Measurements from ENCODE around the gene SLC2A1.
A peak's percentile ranks its signal among the peaks of the same experiment; 100 is the strongest.

Gene SLC2A1

DNA sequence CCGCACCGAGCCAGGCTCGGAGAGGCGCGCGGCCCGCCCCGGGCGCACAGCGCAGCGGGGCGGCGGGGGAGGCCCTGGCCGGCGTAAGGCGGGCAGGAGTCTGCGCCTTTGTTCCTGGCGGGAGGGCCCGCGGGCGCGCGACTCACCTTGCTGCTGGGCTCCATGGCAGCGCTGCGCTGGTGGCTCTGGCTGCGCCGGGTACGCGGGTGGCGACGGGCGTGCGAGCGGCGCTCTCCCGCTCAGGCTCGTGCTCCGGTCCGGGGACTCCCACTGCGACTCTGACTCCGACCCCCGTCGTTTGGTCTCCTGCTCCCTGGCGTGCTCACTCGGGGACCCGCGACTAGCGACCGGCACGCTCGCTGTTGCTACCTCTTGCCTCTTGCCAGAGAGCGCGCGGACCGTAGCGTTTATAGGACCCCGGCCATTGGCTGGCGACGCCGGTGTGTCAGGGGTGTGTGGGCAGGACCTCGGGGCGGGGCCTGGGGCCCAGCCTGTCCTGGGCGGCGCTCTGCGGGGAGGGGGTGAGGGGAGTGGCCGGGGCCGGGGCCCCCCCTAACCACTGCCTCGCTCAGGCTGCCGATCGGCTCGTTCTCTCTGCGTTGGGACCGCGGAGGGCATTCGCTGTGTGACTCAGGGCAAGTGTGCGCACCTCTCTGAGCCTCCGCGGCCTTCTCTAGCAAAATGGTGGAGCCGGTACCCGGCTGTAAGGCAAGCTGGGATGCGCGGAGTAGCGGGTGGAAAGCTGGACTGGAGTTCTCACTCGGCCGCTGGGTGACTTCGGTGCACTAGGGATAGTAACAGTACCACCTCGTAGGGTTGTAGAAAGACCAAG is at the start of gene SLC2A1:
Gene SLC2A1, minus strand, starts transcription at position 381 of the 832 bp plus-strand sequence. Its CDS starts 217 bp downstream, at position 164.
- peak; percentile 93 for DNase-seq (ENCODE audit: low spot score)

DNA sequence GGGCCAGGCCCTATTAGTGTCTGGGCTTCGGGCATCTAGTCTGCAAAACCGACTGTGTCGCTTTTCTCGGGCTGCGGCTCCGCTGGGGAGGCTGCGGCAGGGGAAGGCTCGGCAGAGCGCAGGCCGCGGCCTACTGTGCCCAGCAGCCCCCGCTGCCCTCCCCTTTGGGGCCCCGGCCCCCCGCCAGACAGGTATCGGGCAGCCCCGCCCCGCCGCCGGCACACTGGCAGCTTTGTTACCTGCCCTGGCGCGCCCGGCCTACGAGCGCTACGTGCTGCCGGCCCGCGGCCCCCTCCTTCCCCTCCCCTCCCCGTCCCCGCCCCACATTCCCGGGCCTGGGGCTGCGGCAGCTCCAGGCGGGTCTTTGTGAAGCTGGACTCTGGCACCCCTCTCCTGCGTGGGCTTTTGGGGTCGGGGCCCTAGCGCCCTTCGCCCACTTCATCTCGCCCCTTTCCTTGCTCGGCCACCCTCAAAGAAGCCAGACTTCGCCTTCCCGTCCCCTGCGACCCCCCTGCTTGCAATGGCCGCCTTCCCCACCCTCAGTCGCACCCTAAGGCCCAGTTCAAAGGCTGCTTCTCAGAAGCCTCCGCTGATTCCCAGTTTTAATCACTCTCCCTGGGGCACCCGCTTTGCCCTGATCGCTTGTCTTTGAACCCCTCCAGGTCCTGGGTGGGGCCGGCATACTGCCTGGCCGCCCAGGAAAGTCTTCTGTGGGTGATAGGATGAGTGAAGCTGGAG is 48.9 kb upstream of the SLC2A1 start:
- DNase-seq (ENCODE audit: low spot score) = peak; percentile 84

DNA sequence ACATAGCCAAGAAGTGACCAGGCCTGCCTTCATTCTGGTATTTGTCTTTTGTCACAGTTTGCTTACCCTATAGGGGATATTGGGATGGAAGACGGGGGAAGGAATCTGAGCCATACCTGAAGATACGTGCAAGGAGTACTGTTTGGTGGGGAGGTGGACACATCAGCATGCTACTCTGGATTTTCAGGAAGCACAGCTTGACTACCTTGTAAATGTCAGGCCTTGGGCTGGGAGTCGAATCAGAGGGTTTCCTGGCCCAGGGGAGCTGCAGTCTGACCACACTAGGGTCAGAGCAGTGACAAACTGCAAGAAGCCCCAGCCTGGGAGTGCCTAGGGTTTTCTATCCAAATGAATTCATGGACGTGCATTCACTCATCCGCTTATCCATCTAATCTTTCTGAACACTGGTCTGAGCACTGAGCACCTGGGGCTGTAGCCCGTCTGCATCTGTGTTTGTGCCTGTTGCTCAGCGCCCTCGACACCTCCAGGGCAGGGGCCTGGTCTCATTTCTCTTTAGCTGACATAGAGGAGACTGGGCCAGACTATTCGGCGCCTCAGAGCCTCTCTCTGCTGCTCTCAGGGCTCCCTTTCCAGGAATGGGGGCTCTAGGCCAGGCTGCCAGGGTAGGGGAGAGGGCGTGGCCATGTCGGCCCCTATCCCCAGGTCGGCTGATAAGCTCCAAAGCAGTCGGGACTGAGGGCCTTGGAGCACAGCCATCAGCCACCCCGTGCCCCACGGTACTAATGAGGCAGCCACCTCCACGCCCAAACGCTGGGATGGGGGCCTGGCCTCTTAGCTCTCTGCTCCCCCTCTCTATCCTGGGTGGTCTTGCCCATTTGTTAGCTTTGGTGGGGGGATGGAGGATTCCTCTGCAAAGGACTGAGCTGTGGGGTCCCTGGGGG is 47.0 kb upstream of the SLC2A1 start:
- no peak for DNase-seq (ENCODE audit: low spot score)

DNA sequence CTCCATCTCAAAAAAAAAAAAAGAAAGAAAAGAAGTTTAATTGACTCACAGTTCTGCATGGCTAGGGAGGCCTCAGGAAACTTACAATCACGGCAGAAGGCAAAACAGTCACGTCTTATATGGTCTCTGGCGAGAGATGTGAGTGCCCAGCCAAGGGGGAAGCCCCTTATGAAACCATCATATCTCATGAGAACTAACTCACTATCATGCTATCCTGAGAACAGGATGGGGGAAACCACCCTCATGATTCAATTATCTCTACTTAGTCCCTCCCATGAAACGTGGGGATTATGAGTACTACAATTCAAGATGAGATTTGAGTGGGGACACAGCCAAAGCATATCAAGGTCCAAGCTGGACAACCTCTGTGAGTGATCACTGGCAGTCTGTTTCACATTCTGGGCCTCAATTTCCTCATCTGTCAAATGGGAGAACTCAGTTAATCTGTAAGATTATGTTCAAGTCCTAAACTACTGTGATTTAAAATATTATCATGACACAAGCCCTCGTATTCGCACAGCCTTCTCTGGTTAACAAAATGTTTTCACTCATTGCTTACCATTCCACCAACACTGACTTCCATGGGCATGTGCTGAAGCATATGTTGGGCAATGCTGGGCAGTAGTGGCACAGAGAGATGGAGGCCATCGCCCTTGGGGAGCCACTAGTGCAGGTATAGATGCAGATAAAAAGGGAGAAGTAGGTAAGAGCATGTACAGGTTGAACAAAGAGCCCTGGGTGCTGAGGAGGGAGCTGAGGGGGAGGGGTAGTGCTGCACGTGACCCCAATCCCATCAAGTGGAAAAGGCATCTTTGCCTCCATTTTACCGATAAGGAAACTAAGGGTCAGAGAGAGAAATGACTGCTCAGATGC is 46.2 kb upstream of the SLC2A1 start:
- DNase-seq (ENCODE audit: low spot score) = no peak

DNA sequence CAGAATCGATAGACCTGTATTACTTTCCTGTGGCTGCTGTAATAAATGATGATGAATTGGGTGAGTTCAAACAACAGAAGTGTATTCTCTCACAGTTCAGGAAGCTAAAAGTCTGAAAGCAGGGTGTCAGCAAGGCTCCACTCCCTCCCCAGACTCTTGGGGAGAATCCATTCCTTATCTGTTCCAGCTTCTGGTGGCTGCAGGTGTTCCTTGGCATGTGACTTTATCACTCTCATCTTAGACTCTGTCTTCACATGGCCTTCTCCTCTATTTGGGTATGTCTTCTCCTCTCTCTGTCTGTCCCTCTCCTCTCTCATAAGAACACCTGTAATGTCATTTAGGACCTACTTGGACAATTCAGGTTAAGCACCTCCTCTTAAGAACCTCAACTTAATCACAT is 44.1 kb upstream of the SLC2A1 start:
- DNase-seq (ENCODE audit: low spot score) = no peak

DNA sequence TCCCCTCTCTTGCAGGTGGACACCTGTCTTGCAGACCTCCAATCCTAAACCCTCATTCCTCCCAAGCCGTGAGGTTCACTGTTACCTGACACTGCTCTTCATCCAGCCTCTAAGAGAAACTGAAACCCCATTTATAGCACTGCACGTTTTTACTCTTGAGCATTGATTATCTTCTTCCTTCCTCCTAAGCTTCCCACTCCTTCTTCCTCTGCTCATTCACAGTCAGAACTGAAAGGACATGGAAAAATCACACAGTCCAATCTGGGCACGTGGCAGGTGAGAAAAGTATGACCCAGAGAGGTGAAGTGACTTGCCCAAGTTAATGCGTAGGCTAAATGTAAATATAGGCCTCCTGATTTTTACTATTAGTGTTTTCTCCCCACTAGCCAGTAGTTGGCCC is 43.4 kb upstream of the SLC2A1 start:
- no peak for DNase-seq (ENCODE audit: low spot score)

DNA sequence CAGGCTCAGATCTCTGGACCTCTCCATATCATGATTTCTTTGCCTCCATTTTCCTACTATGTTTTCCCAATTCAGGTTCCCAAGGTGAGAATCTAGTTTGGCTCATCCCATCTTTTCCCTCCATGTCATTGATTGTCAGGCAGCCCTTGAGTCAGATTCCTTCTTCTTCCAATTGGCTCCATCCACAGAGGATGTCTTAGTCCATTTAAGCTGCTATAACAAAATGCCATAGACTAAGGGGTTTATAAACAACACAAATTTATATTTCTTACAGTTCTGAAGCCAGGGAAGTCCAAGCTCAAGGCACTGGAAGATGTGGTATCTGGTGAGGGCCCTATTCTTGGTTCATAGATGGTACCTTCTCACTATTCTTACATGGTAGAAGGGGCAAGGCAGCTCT is 42.8 kb upstream of the SLC2A1 start:
- no peak for DNase-seq (ENCODE audit: low spot score)

DNA sequence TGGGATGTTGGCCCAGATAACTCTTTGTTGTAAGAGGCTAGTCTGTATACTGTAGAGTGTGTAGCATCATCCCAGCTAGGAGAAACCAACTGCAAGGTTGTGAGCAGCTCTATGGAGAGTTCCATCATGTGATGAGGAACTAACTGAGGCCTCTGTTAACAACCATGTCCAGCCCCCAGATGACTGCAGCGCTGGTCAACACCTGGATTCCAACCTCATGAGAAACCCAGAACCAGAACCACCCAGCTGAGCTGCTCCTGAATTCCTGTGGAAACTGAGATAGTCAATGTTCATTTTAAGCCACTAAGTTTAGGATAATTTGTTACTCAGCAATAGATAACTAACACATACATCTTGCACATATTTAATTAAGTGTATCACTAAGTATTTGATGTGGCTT is 41.6 kb upstream of the SLC2A1 start:
- no peak for DNase-seq (ENCODE audit: low spot score)

DNA sequence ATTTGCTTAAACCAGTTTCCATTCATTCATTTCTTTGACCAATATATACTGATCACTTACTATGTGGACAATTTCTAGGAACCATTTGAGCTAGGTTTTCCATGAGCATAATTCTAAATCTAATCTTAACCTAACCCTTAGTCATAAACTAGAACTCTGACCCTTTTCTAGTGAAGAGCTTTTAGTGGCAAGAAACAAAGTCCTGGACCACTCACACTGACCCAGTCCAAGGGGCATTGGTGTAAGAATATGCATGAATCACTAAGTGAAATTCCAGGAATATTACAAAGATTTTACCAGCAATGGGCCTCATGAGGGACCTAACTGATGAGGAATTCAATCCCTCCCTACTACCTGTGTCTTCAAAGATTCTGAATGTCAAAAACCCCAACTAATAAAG is 40.6 kb upstream of the SLC2A1 start:
- DNase-seq (ENCODE audit: low spot score) = no peak

DNA sequence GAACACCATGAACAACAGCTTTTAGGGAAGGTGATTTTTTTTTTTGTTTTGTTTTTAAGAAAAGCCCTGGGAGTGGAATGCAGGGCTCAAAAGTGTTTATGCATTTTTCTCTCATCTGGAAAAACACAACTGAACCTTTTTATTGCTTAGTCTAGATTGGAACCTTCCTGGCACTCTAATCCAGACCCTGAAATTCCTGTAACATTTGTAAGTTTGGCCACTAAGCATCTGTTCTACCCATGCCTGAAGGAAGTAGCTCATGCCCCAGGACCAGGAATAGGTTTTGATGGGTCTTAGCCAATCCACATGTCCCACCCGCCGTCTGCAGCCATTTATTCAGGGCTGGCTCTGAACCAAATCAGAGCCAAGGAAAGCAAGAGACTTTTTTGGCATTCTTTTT is 39.7 kb upstream of the SLC2A1 start:
- DNase-seq (ENCODE audit: low spot score) = no peak

DNA sequence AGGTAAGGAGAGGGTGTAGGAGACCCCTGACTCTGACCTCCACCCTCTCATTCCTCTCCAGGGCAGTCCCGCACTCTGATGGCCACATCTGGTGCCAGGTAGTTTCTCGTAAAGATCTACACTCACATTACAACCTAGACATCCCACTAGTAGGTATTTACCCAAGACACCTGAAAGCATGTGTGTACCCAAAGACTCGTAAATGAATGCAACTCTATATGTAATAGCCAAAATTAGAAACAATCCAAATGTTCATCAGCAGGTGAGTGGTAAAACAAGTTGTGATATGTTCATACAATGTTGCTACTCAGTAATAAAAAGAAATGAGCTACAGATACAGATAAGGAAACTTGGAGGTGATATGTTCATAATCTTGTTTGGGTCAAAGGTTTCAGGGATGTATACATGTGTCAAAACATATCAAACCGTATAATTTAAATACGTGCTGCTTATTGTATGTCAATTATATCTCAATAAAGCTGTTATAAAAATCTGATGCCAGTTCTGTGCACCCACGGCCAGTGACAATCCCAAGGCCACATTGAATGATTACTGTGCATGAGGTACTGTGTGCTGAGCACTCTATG is 37.8 kb upstream of the SLC2A1 start:
- no peak for DNase-seq (ENCODE audit: low spot score)

DNA sequence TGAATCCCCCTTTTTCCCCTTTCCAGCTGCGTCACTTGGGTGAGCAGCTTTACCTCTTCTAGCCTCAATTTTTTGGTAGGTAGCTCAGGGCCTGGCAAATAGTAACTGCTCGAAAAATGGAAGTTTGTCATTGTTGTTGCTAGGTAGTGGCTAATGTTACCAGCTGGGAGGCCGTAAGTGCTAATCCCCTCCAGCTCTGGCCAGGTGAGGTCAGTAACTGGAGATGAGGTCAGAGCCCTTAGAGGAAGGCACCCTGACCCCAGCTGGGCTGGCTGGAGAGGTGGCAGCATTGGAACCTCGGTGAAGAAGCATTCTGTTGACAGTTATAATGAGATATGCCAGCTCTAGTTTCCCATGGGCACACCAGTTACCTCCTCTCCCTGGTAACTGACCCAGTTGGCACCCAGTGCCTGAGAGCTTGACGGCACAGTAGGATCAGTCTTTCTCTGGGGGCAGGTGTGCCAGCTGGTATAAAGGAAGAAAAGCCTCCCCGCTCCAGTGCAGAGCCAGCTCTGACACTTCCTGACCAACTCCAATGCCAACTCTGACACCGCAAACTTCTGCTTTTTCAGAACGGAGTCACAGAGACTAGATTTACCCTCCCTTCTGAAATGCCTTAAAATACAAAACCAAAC is 35.0 kb upstream of the SLC2A1 start:
- DNase-seq (ENCODE audit: low spot score) = no peak

DNA sequence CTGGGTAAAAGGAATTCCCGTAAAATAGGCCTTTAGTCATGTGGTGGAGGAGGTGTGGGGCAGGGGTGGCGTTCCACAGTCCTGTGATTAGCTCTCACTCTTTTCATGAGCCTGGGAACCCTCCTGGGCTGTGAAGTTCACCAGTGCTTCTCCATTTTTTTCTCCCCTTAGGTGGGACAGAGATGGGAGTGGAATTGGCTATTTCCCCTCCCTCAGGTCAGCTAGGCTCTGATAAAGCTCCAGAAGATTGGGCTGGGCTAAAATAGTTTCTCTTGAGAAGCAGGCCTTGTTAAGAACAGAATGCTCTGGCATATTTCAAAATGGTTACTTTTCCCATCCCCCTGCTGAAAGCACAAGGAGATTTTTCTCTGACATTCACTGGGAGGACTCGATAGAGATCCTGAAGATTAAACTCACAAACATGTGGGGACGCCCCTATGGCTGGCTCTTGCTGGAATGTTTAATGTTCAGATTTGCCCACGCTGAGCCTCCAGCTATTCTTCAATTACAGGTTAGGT is 33.4 kb upstream of the SLC2A1 start:
- DNase-seq (ENCODE audit: low spot score) = no peak

DNA sequence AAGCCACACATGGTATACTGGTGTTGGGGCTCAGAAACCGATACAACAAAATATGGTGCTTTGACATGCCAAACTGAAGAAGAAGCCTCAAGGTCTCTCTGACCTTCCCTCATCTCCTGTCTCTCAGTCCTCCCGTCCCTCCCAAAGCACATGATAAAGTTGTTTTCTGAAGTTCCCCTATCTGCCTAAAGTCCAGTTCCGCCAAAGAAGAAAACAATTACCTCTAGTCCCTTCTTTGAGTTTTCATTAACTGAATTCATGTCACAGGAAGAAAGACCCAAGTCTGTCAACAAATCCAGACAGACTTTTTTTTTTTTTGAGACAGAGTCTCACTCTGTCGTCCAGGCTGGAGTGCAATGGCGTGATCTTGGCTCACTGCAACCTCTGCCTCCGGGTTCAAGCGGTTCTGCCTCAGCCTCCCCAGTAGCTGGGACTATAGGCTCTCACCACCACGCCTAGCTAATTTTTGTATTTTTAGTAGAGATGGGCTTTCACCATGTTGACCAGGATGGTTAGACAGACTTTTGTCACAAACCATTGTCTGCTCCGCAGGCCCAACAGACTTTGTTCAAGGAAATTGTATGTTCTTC is 32.2 kb upstream of the SLC2A1 start:
- no peak for DNase-seq (ENCODE audit: low spot score)

DNA sequence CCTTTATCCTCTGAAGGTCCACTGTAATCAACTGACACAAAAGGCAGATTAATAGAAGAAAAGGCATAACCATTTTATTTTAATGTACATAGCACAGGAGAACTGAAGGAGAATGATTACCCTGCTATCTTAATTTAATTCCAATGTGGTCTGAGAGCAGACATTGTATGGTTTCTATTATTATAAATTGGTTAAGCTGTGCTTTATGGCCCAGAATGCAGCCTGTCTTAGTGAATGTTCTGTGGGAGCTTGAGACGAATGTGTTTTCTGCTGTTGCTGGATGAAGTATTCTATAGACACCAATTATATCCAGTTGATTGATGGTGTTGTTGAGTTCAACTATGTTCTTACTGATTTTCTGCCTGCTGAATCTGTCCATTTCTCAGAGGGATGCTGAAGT is 25.0 kb upstream of the SLC2A1 start:
- DNase-seq (ENCODE audit: low spot score) = no peak

DNA sequence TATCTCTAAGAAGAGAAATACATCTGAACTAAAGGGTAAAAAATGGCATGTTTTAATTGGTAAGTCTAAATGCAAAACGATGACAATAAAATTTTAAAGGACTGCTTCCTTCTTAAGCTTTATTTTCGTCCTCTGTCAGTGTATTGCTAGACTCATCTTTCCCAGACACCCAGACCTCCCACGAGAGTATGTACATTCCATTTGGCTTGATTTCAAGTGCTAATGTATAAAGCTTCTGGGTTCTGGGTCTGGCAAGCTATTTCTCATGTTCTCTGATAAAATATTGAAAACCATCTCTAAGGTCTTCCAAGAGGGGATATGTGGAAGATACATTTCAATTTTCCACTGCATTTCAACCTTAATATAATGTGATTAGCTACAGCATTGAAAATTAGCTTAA is 24.6 kb upstream of the SLC2A1 start:
- no peak for DNase-seq (ENCODE audit: low spot score)

DNA sequence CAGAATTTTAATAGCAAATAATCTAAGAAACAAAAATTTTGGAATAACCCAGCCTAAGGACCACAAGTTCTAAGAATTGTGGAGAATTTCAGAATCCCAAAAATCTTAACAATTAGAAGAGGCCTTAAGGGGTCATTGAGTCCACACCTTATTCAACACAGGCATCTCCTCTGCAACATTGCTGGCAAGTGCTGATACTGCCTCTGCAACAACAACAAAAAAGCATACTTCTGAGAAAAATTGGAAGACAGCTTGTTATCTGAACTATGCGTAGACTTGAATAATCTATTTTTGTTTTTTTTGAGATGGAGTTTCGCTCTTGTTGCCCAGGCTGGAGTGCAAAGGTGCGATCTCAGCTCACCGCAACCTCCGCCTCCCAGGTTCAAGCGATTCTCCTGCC is 24.0 kb upstream of the SLC2A1 start:
- no peak for DNase-seq (ENCODE audit: low spot score)

DNA sequence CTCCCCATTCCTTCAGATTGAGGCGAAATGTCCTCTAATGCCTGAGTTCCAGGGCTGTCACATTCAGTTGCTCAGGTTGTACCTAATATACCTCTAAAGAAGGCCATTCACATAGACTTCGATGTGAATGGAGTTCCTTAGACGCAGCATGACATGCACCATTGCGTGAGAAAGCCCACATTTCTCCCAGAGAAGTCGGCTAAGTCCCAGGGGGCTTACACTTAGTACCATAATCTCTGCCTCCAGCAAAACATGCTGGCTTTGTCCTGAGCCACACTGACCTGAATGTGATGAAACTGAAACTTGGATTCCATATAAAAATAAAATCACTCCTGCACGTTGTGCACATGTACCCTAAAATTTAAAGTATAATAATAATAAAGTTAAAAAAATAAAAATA is 23.2 kb upstream of the SLC2A1 start:
- DNase-seq (ENCODE audit: low spot score) = no peak

DNA sequence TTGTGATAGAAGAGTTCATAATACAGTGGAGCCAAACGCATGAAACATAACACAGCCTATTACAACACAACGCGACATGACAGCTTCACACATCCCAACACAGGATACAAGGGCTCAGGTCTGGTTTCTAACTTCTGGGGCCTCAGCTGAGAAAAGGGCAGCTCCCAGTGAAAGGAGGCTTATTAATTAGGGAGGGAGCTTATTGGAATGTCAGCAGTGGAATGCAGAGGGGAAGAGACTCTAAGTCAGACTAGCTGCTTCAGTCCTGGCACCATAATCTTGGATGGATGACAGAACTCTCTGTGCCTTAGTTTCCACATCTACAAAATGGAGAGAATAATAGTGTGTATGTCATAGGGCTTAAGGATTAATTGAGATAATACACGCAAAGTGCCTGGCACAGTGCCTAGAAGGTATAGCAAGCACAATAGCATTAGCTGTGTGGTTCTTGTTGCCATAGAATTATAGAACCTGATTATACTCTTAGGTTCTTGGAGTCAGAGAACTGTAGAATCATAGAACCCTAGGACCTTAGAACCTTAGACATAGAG is 22.7 kb upstream of the SLC2A1 start:
- no peak for DNase-seq (ENCODE audit: low spot score)
